ENCODE data around the gene FCER2.

FCER2 gene

DNA sequence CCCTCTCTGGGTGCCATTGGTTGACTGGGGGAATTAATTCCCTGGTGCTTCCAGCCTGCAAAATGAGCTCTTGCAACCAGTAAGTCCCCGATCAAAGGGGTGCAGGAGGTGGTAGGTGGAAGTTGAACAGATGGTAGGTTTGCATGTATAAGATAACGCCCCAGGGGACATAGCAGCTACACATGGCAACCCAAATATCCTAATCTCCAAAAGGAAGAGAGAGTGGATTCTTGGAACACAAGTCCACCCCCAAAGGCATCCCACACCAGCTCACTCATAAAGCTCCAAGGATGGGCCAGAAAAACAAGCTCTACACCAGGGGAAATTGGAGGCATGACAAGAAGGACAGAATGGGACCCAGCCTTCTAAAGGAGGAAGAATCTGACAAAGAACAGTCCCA, 40.6 kb upstream of the FCER2 start:
- Histone ChIP-seq H3K27me3 (ENCODE audit: control insufficient read depth, insufficient read depth, low read length) (peaks cover 7% of the 10 kb centered on the region), H3K9me3 (replicated peaks; ENCODE audit: low read length) (no peaks in the 10 kb centered on the region), H3K4me1 (ENCODE audit: control insufficient read depth, insufficient read depth, low read length) (no peaks in the 10 kb centered on the region), H3K9ac (ENCODE audit: low read depth, low read length) (no peak overlapping the region), H3K4me3 (ENCODE audit: low read length) (no peak overlapping the region), H3K36me3 (ENCODE audit: insufficient read depth, low read length) (no peaks in the 10 kb centered on the region), H3K4me2 (ENCODE audit: low read length) (no peak overlapping the region)

DNA sequence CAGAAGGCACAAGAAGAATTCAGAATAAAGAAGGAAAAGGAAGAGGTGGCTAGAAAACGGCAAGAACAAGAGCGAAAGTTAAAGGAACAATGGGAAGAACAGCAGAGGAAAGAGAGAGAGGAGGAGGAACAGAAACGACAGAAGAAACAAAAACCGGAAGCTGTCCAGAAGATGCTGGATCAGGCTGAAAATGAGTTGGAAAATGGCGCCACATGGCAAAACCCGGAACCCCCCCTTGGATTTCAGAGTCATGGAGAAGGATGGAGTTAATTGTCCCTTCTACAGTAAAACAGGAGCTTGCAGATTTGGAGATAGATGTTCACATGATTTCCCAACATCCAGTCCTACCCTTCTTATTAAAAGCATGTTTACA, 38.7 kb upstream of the FCER2 start:
- Histone ChIP-seq H3K27me3 (ENCODE audit: control insufficient read depth, insufficient read depth, low read length) (peaks cover 11% of the 10 kb centered on the region), H3K36me3 (ENCODE audit: insufficient read depth, low read length) (no peaks in the 10 kb centered on the region), H3K4me1 (ENCODE audit: control insufficient read depth, insufficient read depth, low read length) (no peaks in the 10 kb centered on the region), H3K4me2 (ENCODE audit: low read length) (no peak overlapping the region), H3K9me3 (replicated peaks; ENCODE audit: low read length) (no peaks in the 10 kb centered on the region), H3K4me3 (ENCODE audit: low read length) (no peak overlapping the region), H3K9ac (ENCODE audit: low read depth, low read length) (no peak overlapping the region)

DNA sequence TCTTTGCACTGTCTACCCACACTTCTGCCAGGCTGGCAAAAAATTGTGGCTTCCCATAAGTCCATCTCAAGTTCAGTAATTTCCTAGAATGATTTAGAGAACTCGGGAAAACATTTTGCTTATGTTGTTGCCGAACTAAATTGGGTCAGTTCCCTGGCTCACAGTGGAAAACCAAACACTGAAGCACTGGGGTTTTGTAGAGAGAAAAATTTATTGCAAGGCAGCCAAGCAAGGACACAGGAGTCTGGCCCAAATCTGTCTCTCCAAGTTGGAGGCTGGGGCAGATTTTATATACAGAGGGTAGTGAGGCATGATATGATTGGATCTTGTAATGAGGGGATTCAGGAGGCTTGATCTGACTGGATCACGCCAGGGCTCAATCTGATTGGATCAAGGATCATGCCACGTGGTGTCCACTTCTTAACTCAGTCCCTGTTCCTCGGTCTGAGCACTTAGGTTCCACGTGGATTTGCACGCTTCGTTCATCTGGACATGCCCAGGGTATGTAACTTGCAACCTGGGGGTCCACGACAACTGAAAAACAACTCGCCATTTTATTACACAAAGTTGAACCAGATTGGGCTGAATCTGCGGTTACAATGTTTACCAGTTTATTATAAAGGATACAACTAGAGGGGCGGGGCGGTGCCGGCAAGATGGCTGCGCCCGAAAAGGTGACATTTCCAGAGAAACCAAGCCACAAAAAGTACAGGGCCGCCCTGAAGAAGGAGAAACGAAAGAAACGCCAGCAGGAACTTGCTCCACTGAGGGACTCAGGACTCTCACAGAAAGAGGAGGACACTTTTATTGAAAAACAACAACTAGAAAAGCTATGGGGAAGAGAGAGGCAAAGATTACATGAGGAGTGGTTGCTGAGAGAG, 38.1 kb upstream of the FCER2 start:
- Histone ChIP-seq H3K9me3 (replicated peaks; ENCODE audit: low read length) (no peaks in the 10 kb centered on the region), H3K9ac (ENCODE audit: low read depth, low read length) (no peak overlapping the region), H3K36me3 (ENCODE audit: insufficient read depth, low read length) (no peaks in the 10 kb centered on the region), H3K4me2 (ENCODE audit: low read length) (no peak overlapping the region), H3K4me3 (ENCODE audit: low read length) (no peak overlapping the region), H3K27me3 (ENCODE audit: control insufficient read depth, insufficient read depth, low read length) (peaks cover 12% of the 10 kb centered on the region), H3K4me1 (ENCODE audit: control insufficient read depth, insufficient read depth, low read length) (no peaks in the 10 kb centered on the region)

DNA sequence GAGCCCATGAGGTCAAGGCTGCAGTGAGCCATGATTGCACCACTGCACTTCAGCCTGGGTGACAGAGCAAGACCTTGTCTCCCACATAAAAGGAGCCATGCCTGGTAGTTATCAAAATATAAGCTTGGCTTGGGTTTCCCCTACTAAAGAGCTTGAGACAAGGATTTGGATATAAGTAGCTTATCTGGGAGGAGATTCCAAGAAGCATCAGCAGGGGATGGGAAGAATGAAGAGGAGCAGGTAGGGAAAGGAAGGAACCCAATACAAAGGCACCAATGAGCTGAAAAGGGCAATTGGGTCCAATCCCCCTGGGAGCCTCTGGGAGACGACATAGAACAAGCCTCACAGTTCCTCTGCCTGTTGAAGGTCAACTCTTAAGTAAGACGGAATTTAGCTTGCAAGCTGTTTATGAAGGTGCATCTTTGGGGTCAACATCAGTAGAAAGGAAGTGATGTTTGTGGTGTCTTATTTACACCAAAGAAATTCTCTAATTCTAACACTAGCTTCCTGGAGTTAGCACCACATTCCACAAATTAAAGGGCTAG, 37.4 kb upstream of the FCER2 start:
- H3K36me3 ChIP-seq (ENCODE audit: insufficient read depth, low read length), result no peaks in the 10 kb centered on the region
- no peak overlapping the region for H3K4me2 ChIP-seq (ENCODE audit: low read length)
- no peak overlapping the region for H3K4me3 ChIP-seq (ENCODE audit: low read length)
- H3K27me3 ChIP-seq (ENCODE audit: control insufficient read depth, insufficient read depth, low read length), result peaks cover 13% of the 10 kb centered on the region
- no peak overlapping the region for H3K9ac ChIP-seq (ENCODE audit: low read depth, low read length)
- no peaks in the 10 kb centered on the region for H3K9me3 ChIP-seq (replicated peaks; ENCODE audit: low read length)
- no peaks in the 10 kb centered on the region for H3K4me1 ChIP-seq (ENCODE audit: control insufficient read depth, insufficient read depth, low read length)

DNA sequence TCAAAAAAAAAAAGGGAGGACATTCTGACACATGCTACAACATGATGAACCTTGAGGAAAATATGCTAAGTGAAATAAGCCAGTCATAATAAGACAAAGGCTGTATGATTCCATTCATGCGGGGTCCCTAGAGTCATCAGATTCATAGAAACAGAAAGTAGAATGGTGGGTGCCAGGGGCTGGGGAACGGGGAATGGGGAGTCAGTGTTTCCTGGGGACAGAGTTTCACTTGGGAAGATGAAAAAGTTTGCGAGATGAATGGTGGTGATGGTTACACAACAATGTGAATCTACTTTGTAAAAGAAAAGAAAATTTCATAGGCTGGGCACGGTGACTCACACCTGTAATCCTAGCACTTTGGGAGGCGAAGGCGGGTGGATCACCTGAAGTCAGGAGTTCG, 36.1 kb upstream of the FCER2 start:
- Histone ChIP-seq H3K9me3 (replicated peaks; ENCODE audit: low read length) (no peaks in the 10 kb centered on the region), H3K9ac (ENCODE audit: low read depth, low read length) (no peak overlapping the region), H3K4me1 (ENCODE audit: control insufficient read depth, insufficient read depth, low read length) (no peaks in the 10 kb centered on the region), H3K4me2 (ENCODE audit: low read length) (no peak overlapping the region), H3K4me3 (ENCODE audit: low read length) (no peak overlapping the region), H3K27me3 (ENCODE audit: control insufficient read depth, insufficient read depth, low read length) (peaks cover 13% of the 10 kb centered on the region), H3K36me3 (ENCODE audit: insufficient read depth, low read length) (no peaks in the 10 kb centered on the region)

DNA sequence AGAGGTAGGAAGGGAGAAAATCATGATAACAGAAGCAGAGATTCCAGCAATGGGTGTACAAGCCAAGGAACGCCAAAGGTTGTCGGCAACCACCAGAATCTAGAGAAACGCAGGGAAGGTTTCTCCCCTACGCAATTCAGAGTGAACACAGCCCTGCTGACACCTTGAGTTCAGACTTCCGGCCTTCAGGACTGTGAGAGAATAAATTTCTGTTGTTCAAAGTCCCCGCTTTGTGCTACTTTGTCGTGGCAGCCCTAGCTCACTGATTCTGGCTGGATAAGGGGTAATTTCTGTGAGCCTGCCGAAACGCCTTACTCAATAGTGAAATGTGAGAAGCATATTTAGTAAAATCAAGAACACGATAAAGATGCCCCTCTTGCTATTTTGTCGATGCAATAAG, 35.3 kb upstream of the FCER2 start:
- no peak overlapping the region for H3K4me2 ChIP-seq (ENCODE audit: low read length)
- no peaks in the 10 kb centered on the region for H3K9me3 ChIP-seq (replicated peaks; ENCODE audit: low read length)
- H3K36me3 ChIP-seq (ENCODE audit: insufficient read depth, low read length), result no peaks in the 10 kb centered on the region
- H3K4me1 ChIP-seq (ENCODE audit: control insufficient read depth, insufficient read depth, low read length), result no peaks in the 10 kb centered on the region
- peaks cover 15% of the 10 kb centered on the region for H3K27me3 ChIP-seq (ENCODE audit: control insufficient read depth, insufficient read depth, low read length)
- H3K4me3 ChIP-seq (ENCODE audit: low read length), result no peak overlapping the region
- H3K9ac ChIP-seq (ENCODE audit: low read depth, low read length), result no peak overlapping the region

DNA sequence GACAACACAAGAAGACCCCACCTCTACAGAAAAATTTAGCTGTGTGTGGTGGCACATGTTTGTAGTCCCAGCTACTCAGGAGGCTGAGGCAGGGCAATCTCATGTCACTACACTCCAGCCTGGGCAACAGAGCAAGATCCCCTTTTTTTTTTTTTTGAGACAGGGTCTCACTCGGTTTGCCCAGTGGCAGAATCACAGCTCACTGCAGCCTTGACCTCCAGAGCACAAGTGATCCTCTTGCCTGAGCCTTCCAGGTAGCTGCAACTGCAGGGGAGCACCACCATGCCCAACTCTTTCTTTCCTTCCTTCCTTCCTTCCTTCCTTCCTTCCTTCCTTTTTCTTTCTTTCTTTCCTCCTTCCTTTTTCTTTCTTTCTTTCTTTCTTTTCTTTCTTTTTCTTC, 34.2 kb upstream of the FCER2 start:
- H3K4me1 ChIP-seq (ENCODE audit: control insufficient read depth, insufficient read depth, low read length), result no peaks in the 10 kb centered on the region
- no peaks in the 10 kb centered on the region for H3K9me3 ChIP-seq (replicated peaks; ENCODE audit: low read length)
- no peak overlapping the region for H3K9ac ChIP-seq (ENCODE audit: low read depth, low read length)
- no peaks in the 10 kb centered on the region for H3K36me3 ChIP-seq (ENCODE audit: insufficient read depth, low read length)
- H3K4me3 ChIP-seq (ENCODE audit: low read length), result no peak overlapping the region
- no peak overlapping the region for H3K4me2 ChIP-seq (ENCODE audit: low read length)
- peaks cover 24% of the 10 kb centered on the region for H3K27me3 ChIP-seq (ENCODE audit: control insufficient read depth, insufficient read depth, low read length)

DNA sequence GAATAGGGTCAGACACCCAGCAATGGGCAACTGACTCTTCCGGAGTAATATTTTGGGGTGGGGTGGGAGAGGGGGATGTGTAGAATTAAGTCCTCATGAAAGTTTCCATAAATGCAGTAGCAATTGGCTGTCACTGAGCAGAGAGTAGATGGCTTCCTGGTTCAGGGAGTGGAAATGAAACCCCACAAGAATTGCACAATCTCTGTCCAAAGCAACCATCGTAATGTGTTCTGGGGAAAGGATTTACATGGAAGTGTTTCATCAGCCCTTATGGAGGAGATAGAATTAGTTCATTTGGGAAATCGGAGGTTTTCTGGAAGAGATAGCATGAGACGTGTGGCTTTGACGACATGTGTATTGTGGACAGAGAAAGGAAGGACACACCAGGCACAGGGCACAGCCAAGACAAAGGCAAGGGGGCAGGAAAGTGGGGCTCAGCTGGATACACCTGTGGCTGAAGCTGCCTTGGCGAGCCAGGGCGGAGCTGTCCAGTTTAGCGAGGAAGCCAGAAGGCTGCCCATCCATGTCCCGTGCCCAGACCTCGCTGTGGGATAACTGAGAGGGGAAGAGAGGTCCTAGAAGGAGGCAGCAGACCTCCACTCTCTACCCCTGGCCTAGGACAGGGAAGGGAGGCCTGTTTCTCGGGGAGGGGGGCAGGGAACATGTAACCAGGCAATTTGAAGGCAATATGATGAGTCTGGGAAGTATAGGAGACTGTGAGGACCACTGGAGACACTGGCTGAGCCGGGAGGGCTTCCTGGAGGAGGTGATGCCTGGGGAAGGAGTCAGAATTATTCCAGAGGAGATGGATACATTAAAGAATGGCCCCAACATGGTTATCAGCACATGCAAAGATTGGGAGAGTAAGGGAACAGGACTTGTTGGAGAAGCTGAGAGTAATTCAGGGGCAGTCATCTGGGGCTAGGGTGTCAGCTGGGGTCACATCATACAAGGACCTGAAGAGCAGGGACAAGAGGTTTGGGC, 32.6 kb upstream of the FCER2 start:
- peaks cover 35% of the 10 kb centered on the region for H3K27me3 ChIP-seq (ENCODE audit: control insufficient read depth, insufficient read depth, low read length)
- H3K9ac ChIP-seq (ENCODE audit: low read depth, low read length), result no peak overlapping the region
- H3K4me1 ChIP-seq (ENCODE audit: control insufficient read depth, insufficient read depth, low read length), result no peaks in the 10 kb centered on the region
- H3K4me2 ChIP-seq (ENCODE audit: low read length), result no peak overlapping the region
- H3K36me3 ChIP-seq (ENCODE audit: insufficient read depth, low read length), result no peaks in the 10 kb centered on the region
- no peak overlapping the region for H3K4me3 ChIP-seq (ENCODE audit: low read length)
- no peaks in the 10 kb centered on the region for H3K9me3 ChIP-seq (replicated peaks; ENCODE audit: low read length)

DNA sequence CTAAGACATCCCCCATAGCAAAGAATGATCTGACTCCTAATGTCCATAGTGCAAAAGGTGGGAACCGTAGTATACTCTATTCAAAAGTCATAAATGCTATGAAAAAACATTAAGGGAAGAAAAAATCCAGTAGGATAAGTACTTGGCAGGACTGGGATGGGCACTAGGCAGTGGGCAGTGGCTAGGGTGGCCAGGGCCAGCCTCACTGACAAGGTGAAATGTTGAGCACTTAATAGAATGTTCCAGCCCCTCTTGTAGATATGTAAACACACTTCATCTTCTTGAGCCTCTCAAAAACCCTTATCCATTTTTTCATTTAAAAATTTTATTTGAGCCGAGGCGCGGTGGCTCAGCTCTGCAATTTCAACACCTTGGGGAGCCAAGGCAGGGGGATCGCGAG, 31.4 kb upstream of the FCER2 start:
- Histone ChIP-seq H3K4me1 (ENCODE audit: control insufficient read depth, insufficient read depth, low read length) (no peaks in the 10 kb centered on the region), H3K4me3 (ENCODE audit: low read length) (no peak overlapping the region), H3K4me2 (ENCODE audit: low read length) (no peak overlapping the region), H3K27me3 (ENCODE audit: control insufficient read depth, insufficient read depth, low read length) (peaks cover 46% of the 10 kb centered on the region), H3K36me3 (ENCODE audit: insufficient read depth, low read length) (no peaks in the 10 kb centered on the region), H3K9ac (ENCODE audit: low read depth, low read length) (no peak overlapping the region), H3K9me3 (replicated peaks; ENCODE audit: low read length) (no peaks in the 10 kb centered on the region)

DNA sequence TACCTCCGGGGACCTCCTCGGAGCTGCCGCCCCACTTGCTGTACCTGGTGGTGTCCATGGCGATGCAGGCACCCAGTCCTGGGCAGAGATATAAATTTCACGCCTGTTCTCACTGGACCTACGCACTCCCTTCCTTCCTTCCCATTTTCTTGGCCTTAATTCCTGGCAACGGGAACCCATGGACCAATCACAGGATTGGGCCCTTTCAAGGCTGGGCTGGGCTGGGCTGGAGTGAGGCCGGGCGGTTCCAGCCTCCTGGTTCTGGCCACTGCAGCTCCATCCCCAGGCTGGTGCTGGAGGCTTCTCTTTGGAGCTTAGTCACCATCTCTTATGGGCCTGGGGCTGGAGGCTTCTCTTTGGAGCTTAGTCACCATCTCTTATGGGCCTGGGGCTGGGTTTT, 30.1 kb upstream of the FCER2 start, which contains the start of gene CLEC4G:
Gene CLEC4G, minus strand, starts transcription at position 66 of the 400 bp plus-strand sequence. Its CDS starts 8 bp downstream, at position 58.
- H3K4me2 ChIP-seq (ENCODE audit: low read length), result no peak within 1 kb of the TSS
- no peaks in the 10 kb centered on the region for H3K36me3 ChIP-seq (ENCODE audit: insufficient read depth, low read length)
- no peaks in the 10 kb centered on the region for H3K4me1 ChIP-seq (ENCODE audit: control insufficient read depth, insufficient read depth, low read length)
- H3K4me3 ChIP-seq (ENCODE audit: low read length), result no peak within 1 kb of the TSS
- no peaks in the 10 kb centered on the region for H3K9me3 ChIP-seq (replicated peaks; ENCODE audit: low read length)
- H3K27me3 ChIP-seq (ENCODE audit: control insufficient read depth, insufficient read depth, low read length), result peaks cover 57% of the 10 kb centered on the region
- no peak within 1 kb of the TSS for H3K9ac ChIP-seq (ENCODE audit: low read depth, low read length)

DNA sequence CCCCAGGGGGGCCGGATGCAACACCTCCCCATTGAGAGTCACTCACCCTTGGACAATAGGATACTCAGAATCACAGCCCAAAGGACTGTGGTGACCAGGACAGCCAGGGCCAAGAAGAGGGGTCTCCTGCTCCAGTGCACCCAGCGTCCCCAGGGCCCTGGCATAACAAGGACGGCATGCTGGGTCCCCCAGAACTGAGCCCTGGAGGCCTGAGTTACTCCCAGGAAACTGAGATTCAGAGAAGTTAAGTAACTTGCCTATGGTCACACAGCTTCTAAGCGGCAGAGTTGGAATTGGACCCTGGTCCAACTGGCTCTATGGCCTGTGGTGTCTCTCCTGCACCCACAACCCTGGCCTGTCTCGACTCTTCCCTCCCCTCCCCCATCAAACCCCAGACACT, 29.7 kb upstream of the FCER2 start:
- H3K4me3 ChIP-seq (ENCODE audit: low read length), result no peak overlapping the region
- H3K27me3 ChIP-seq (ENCODE audit: control insufficient read depth, insufficient read depth, low read length), result peaks cover 57% of the 10 kb centered on the region
- H3K9me3 ChIP-seq (replicated peaks; ENCODE audit: low read length), result no peaks in the 10 kb centered on the region
- no peak overlapping the region for H3K9ac ChIP-seq (ENCODE audit: low read depth, low read length)
- no peaks in the 10 kb centered on the region for H3K36me3 ChIP-seq (ENCODE audit: insufficient read depth, low read length)
- H3K4me2 ChIP-seq (ENCODE audit: low read length), result no peak overlapping the region
- H3K4me1 ChIP-seq (ENCODE audit: control insufficient read depth, insufficient read depth, low read length), result no peaks in the 10 kb centered on the region

All from skeletal muscle satellite cell (primary cell).